Neural crest cell (in vitro differentiated cells): ENCODE data around the gene SAAL1. TPM values are rescaled to one million over a fixed set of nuclear protein-coding genes. Genes with fewer than 3 reads are reported as not detected.

Experiments used
- DNase-seq: peaks from one replicate; pipeline ENCODE4 v3.0.0; 2021; ENCODE audit warnings: low read depth, mixed read lengths, low spot score
- H3K27ac Mint-ChIP-seq: one replicate; pipeline ENCODE4 v1.8.0; 2021; ENCODE audit warnings: mild to moderate bottlenecking, mixed read lengths; ENCODE audit not compliant: unreplicated experiment
- H3K27me3 Mint-ChIP-seq: 2 replicates; pipeline ENCODE4 v1.8.0; 2021; ENCODE audit warnings: low read depth, mild to moderate bottlenecking, mixed read lengths
- H3K36me3 Mint-ChIP-seq: 2 replicates; pipeline ENCODE4 v1.8.0; 2021; ENCODE audit warnings: low read depth, mild to moderate bottlenecking, mixed read lengths
- H3K4me1 Mint-ChIP-seq: 2 replicates; pipeline ENCODE4 v1.8.0; 2021; ENCODE audit warnings: mixed read lengths
- H3K4me3 Mint-ChIP-seq: one replicate; pipeline ENCODE4 v1.8.0; 2021; ENCODE audit warnings: mild to moderate bottlenecking, mixed read lengths
- H3K9me3 Mint-ChIP-seq: 2 replicates; pipeline ENCODE4 v1.8.0; 2021; ENCODE audit warnings: mixed read lengths
- CTCF ChIP-seq: fragments of 200-600 bp; sonication (generic); conservative IDR thresholded peaks from 2 replicates; pipeline ENCODE4 v1.5.0; 2021; ENCODE audit warnings: antibody characterized with exemption, mild to moderate bottlenecking
- total RNA-seq: library from RNA; stranded (reverse); gene quantifications from 2 replicates; pipeline ENCODE4 v1.2.1, GENCODE V29; 2021

The SAAL1 gene
- total RNA-seq, 1 donor from 2014 or later = 50.2 TPM

- Mint-ChIP-seq H3K4me1 (no peaks in the 10 kb centered on the region), H3K36me3 (peaks cover 6% of the 10 kb centered on the region), H3K4me3 (no peak overlapping the region), H3K27ac (no peak overlapping the region), H3K9me3 (no peaks in the 10 kb centered on the region), H3K27me3 (no peaks in the 10 kb centered on the region)
- no peak for TF ChIP-seq CTCF
- DNase-seq = no peak
Measured at GRCh38 chr11:18067372-18067771, 38.5 kb downstream of the SAAL1 start.

- Mint-ChIP-seq H3K27me3 (no peaks in the 10 kb centered on the region), H3K4me3 (no peak overlapping the region), H3K36me3 (peaks cover 6% of the 10 kb centered on the region), H3K4me1 (no peaks in the 10 kb centered on the region), H3K9me3 (no peaks in the 10 kb centered on the region), H3K27ac (no peak overlapping the region)
- TF ChIP-seq CTCF = no peak
- no peak for DNase-seq
Measured at GRCh38 chr11:18066626-18067025, 39.3 kb downstream of the SAAL1 start.

GRCh38 chr11:18065572-18065971 lies 40.3 kb downstream of the SAAL1 start:
- no peak for DNase-seq
- no peaks in the 10 kb centered on the region for H3K4me1 Mint-ChIP-seq
- no peak overlapping the region for H3K27ac Mint-ChIP-seq
- no peak overlapping the region for H3K4me3 Mint-ChIP-seq
- H3K27me3 Mint-ChIP-seq = no peaks in the 10 kb centered on the region
- H3K9me3 Mint-ChIP-seq = no peaks in the 10 kb centered on the region
- H3K36me3 Mint-ChIP-seq = peaks cover 6% of the 10 kb centered on the region
- no peak for TF ChIP-seq CTCF

- Mint-ChIP-seq H3K36me3 (peaks cover 6% of the 10 kb centered on the region), H3K4me1 (no peaks in the 10 kb centered on the region), H3K27ac (no peak overlapping the region), H3K9me3 (no peaks in the 10 kb centered on the region), H3K4me3 (no peak overlapping the region), H3K27me3 (no peaks in the 10 kb centered on the region)
- no peak for DNase-seq
- TF ChIP-seq CTCF = no peak
Measured at GRCh38 chr11:18064450-18065054, 41.3 kb downstream of the SAAL1 start.

GRCh38 chr11:18063862-18064434 lies 41.9 kb downstream of the SAAL1 start:
- H3K36me3 Mint-ChIP-seq = peaks cover 3% of the 10 kb centered on the region
- H3K27me3 Mint-ChIP-seq = no peaks in the 10 kb centered on the region
- no peaks in the 10 kb centered on the region for H3K4me1 Mint-ChIP-seq
- H3K27ac Mint-ChIP-seq = no peak overlapping the region
- no peaks in the 10 kb centered on the region for H3K9me3 Mint-ChIP-seq
- TF ChIP-seq CTCF = no peak
- DNase-seq = no peak
- H3K4me3 Mint-ChIP-seq = no peak overlapping the region
